GM11168 (cell line): ENCODE results near the gene PRXL2C.
"Not testable (repeated sequence)": the region's sequence is repeated elsewhere in the genome, so short reads cannot be mapped to it uniquely, and the experiment has no call there.

Source experiments
- in situ Hi-C: fragments of 300-500 bp; cut with MboI; formaldehyde crosslinking; loops from one replicate; pipeline ENCODE4 v1.12.0; 2022; ENCODE audit warnings: low sequenced_read_pairs; ENCODE audit not compliant: unreplicated experiment

PRXL2C gene

DNA sequence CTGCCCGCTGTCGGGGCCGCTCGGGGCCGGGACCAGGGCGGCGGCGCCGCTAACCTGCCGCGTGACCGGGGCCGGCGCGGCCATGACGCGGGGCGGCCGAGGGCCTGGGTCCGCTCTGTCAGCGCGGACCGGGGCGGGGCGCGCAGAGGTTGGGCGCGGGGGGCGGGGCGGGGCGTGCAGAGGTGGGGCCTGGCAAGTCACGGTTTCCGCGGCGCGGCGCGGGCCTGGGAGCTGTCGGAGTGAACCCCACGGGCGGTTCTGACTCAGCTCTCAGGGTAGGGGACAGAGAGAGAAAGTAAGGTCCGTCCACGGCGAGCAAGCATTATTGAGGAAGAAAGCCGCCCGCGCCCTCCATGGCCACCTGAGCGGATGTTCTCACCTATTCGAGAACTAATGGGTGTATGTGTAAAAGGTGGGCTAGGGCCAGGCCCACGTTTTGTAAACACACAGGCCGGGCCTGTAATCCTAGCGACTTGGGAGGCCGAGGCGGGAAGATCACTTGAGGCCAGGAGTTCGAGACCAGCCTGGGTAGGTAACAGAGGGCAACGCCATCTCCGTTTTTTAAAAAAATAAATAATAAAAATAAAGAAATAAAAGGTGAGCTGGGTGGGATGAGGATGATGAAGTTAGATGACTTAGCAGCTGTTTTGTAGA is at the start of gene PRXL2C:
Gene PRXL2C, minus strand, starts transcription at position 120 of the 654 bp plus-strand sequence. Its CDS starts 36 bp downstream, at position 84.
- in situ Hi-C loops = no loop called here

DNA sequence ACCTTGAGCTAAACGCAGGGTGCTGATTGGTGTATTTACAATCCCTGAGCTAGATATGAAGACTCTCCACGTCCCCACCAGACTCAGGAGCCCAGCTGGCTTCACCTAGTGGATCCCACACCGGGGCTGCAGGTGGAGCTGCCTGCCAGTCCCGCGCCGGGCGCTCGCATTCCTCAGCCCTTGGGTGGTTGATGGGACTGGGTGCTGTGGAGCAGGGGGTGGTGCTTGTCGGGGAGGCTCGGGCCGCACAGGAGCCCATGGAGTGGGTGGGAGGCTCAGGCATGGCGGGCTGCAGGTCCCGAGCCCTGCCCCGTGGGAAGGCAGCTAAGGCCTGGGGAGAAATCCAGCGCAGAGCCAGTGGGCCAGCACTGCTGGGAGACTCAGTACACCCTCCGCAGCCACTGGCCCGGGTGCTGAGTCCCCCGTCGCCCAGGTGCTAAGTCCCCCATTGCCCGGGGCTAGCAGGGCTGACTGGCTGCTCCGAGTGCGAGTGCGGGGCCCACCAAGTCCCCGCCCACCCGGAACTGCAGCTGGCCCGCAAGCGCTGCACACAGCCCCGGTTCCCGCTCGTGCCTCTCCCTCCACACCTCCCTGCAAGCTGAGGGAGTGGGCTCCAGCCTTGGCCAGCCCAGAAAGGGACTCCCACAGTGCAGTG is 45.7 kb upstream of the PRXL2C start:
- in situ Hi-C loops = not testable (repeated sequence)

- in situ Hi-C loops = no loop called here
These were observed 36.2 kb upstream of the PRXL2C start for GRCh38 chr9:96691326-96691725.

DNA sequence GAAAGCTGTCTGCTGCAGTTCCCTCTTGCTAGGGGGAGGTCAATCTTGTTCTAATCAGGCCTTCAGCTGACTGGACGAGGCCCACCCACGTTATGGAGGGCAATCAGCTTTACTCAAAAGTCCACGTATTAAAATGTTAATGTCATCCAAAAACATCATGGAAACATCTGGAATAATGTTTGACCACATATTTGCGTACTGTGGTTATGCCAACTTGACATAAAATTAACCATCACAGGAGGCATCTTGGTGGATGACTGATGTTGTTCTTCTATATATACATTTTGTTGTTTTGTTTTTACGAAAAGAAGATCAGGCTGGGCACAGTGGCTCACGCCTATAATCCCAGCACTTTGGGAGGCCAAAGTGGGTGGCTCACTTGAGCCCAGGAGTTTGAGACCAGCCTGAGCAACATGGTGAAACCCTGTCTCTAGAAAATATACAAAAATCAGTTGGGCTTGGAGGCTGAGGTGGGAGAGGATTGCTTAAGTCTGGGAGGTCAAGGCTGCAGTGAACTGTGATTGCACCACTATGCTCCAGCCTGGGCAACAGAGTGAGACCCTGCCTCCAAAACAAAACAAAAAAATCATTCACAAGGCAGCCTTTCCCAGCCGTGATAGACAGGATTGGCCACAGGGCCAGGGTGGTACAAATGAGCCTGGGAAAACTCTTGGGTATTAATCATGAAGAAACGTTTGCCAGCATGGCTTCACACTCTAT is 33.8 kb upstream of the PRXL2C start:
- in situ Hi-C loops = no loop called here

DNA sequence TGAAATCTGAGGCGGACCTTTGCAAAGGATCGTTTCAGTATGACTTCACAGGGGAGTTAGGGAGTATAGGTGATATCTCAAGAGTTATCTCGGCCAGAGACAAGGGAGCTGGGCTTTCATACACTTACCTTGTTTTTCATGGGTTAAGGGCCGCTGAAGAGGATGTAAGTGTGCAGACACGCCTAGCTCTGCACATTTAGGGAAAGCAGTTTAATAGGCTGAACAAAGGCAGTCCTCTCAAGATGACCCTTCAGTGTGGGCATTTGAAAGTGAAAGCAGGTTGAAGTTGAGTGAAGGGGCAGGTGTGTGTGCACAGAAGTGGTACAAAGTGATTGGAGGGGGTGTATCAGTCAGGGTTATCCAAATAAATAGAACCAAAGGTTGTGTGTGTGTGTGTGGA is 33.1 kb upstream of the PRXL2C start:
- in situ Hi-C loops = no loop called here

DNA sequence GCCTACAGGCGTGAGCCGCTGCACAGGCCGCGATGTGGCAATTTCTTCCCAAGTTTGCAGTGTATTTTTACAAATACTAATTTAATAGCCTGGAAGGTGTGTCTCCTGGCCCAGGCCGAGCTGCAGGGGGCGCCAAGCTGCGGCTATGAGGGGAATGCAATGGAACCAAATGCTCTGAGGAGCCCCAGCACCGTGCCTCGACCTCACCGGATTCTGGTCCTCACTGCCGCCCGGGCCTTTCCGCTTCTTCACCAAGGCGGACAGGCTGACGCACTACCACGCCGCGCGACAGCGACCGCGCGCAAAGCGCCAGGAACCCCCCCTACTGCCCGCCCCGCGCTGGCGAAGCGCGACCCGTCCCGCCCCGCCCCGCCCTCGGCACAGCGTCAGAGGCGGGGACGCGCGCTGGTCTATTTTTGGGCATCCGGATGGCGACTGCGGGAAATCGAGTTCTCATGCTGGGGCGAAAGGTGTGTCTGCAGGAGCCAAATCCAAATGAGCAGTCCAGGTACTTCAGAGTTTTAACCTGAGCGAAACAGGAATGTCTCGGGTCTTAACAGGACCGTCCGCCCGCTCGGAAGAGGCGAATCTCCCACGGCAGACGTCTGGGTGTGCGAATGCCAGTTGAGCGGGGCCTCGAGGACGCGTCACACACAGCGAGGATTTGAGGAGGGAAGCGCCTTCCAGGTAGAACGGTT is 31.7 kb upstream of the PRXL2C start:
- in situ Hi-C loops = no loop called here

DNA sequence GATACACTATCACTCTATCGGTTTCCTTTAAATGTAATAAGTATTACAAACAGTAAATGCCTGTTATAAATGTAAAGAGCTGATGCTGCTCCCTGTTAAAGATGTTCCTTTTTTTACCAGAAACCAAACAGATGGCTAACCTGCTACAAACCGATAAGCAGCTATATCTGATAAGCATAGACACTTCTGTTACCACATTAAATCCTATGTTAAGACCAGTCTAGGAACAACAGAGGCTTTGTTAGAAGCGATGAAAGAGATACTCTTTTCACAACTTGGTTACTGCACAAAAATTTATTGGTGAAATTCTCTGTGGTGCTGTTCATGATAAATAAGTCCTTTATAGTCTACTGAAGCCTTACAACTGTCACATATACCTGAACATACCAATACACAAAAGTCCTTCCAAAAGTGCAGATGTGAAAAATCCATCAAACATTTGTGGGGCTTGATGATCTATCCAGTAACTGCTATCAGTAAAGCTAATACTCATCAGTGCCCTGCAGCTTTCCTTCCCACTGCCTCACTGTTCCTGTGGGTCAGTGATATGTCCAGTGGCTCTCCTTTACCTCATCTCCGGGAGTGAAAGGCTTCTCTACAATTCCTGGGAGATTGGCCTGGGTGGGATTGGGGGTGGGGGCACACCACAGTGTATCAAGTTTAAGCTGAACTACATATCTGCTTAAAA is 25.8 kb upstream of the PRXL2C start:
- in situ Hi-C loops = no loop called here

GRCh38 chr9:96674906-96675538 is 19.9 kb upstream of the PRXL2C start:
- in situ Hi-C loops = loop anchor here (5.0 kb wide), 1 partner anchor 228 kb away; no protein-coding TSS in a partner anchor

DNA sequence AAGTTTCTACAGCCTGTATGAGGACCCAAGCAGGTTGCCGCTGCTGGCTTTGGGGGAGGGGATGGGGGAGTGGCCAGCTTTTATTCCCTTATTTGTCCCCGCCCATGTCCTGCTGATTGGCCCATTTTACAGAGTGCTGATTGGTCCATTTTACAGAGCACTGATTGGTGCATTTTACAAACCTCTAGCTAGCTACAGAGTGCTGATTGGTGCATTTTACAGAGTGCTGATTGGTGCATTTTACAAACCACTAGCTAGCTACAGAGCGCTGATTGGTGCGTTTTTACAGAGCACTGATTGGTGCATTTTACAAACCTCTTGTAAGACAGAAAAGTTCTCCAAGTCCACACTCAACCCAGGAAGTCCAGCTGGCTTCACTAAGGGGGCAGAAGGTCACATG is 18.7 kb upstream of the PRXL2C start:
- in situ Hi-C loops = loop anchor here (5.0 kb wide), 1 partner anchor 226 kb away; no protein-coding TSS in a partner anchor

- in situ Hi-C loops = no loop called here
These were observed 13.9 kb upstream of the PRXL2C start for GRCh38 chr9:96668868-96669534.

GRCh38 chr9:96667363-96667728 is 12.2 kb upstream of the PRXL2C start:
- in situ Hi-C loops = no loop called here

GRCh38 chr9:96666653-96667362 is 11.7 kb upstream of the PRXL2C start:
- in situ Hi-C loops = not testable (repeated sequence)

GRCh38 chr9:96665789-96666188 is 10.7 kb upstream of the PRXL2C start:
- in situ Hi-C loops = no loop called here

DNA sequence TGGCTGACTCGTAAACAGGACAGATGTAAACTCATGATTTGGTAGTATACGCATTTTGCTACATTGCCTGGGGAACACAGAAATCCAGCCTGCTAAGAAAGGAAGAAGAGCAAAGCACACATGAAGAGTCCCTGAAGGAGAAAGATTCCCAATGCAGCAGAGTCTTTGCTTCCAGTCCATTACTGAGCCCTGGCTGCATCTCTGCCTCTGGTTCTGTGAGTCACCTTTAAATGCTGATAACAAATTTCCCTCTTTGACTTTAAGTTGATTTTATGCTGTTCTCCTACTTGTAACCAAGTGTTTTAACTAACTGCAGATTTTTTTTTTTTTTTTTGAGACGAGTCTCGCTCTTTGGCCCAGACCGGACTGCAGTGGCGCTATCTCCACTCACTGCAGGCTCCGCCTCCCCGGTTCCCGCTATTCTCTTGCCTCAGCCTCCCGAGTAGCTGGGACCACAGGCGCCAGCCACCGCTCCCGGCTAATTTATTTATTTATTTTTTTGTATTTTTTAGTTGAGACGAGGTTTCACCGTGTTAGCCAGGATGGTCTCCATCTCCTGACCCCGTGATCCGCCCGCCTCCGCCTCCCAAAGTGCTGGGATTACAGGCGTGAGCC is 8.5 kb upstream of the PRXL2C start:
- in situ Hi-C loops = no loop called here

GRCh38 chr9:96661711-96662110 is 6.6 kb upstream of the PRXL2C start:
- in situ Hi-C loops = no loop called here

- in situ Hi-C loops = no loop called here
These were observed 5.7 kb upstream of the PRXL2C start for GRCh38 chr9:96660692-96661248.

DNA sequence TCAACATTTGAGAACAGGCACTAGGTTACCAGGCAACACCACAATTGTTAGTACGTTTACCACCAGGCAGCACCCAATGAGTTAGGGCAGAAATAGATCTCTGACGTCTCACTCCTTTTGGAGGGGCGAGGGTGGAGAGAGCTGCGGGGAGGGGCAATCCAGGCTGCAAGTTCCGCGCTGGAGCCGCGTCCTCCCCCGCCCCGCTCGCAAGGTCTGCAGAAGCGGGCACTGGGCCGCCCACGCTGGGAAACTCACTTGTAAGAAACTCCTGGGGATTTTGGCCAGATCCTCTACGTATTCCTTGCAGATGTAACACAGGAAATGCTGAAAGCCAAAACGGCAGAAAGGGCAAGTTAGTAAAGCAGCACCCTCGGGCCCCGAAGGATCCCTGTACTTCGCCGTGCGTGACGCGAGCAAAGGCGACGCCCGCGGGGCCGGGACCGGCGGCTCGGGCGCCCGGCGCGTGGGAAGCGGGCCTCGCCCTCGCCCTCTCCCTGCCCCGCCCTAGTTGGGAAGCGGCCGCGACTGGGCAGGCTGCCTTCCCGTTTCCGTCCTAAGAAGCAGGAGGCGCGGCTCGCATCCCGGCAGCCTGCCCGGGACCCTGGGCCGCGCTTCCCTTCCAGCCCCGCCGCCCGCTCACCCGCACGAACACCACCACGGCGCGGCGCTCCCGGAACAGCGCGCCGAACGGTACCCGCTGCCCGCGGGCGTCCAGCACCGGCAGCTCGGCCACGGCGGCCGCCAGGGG is 493 bp downstream of the PRXL2C start:
- in situ Hi-C loops = loop anchor here (5.0 kb wide), 1 partner anchor 317 kb away; no protein-coding TSS in a partner anchor
